NCI-H1694 (cell line): ENCODE data around the gene OR5K1.
A peak's percentile ranks its signal among the peaks of the same experiment; 100 is the strongest.

Experiments
- DNase-seq: peaks from one replicate; lab custom pipeline; 2025; lab: John Stamatoyannopoulos, UW

The OR5K1 gene

GRCh38 chr3:98514948-98515347 is 51.9 kb downstream of the OR5K1 start:
- DNase-seq = no peak

- no peak for DNase-seq
These were observed 55.8 kb downstream of the OR5K1 start for GRCh38 chr3:98518816-98519215.

GRCh38 chr3:98519351-98519750 is 56.4 kb downstream of the OR5K1 start:
- no peak for DNase-seq

GRCh38 chr3:98521897-98522543 is 59.0 kb downstream of the OR5K1 start:
- DNase-seq = peak; percentile 8
